Heart right ventricle (tissue), 16 donors: Measurements from ENCODE around the gene MBP. TPM values are rescaled to one million over a fixed set of nuclear protein-coding genes. Genes with fewer than 3 reads are reported as not detected.

Experiments
- ATAC-seq, 8 donors: fragments of 200-7000 bp; cut with Tn5 transposase; one replicate each; pipeline ENCODE4 v1.9.1; 2020; ENCODE audit warnings: mild to moderate bottlenecking in 8 of 8, moderate library complexity in 8 of 8, moderate number of reproducible peaks in 1 of 8
- DNase-seq, 2 donors: peaks; one replicate each; pipeline ENCODE4 v3.0.0-alpha.2; 2020
- H3K27ac ChIP-seq, 10 donors: fragments of 200-600 bp; sonication (generic) in 2 of 10; one replicate each; pipeline versions ENCODE4 v1.5.0 to v1.8.0; 2020 to 2022; ENCODE audit warnings: mild to moderate bottlenecking in 3 of 10
- H3K27me3 ChIP-seq, 7 donors: fragments of 200-600 bp; one replicate each; pipeline ENCODE4 v1.8.0; 2021 to 2022; ENCODE audit warnings: mild to moderate bottlenecking in 2 of 7
- H3K36me3 ChIP-seq, 9 donors: fragments of 200-600 bp; sonication (generic) in 1 of 9; one replicate each; pipeline versions ENCODE4 v1.5.0 to v1.8.0; 2020 to 2022; ENCODE audit warnings: mild to moderate bottlenecking in 2 of 9
- H3K4me1 ChIP-seq, 9 donors: fragments of 200-600 bp; sonication (generic) in 1 of 9; one replicate each; pipeline versions ENCODE4 v1.5.0 to v1.8.0; 2020 to 2022; ENCODE audit warnings: mild to moderate bottlenecking in 4 of 9
- H3K4me3 ChIP-seq, 10 donors: fragments of 200-600 bp; sonication (generic) in 2 of 10; one replicate each; pipeline versions ENCODE4 v1.5.0 to v1.8.0; 2020 to 2022; ENCODE audit warnings: mild to moderate bottlenecking in 7 of 10, moderate library complexity in 2 of 10
- H3K9me3 ChIP-seq, 11 donors: fragments of 200-600 bp in 10 of 11; sonication (generic) in 2 of 11; one replicate each; pipeline versions ENCODE4 v1.5.0 to v1.8.0; 2013 to 2022; ENCODE audit warnings: mild to moderate bottlenecking in 2 of 11, control low read depth in 1 of 11, moderate library complexity in 1 of 11
- WGBS, 2 donors: extraction: QIAGEN DNeasy Blood & Tissue Kit; methylation state at CpG; one replicate each; pipeline ENCODE4 v1.1.7; 2013; ENCODE audit warnings: inconsistent platforms in 1 of 2; 5-methylcytosine and 5-hydroxymethylcytosine counted together
- intact Hi-C, 10 donors: fragments of 100-400 bp; cut with DNase I; formaldehyde crosslinking; loops; one replicate each; pipeline versions ENCODE4 v1.11.1 to v1.14.2; 2022
- polyA plus RNA-seq, 2 donors: library from polyadenylated mRNA; stranded (reverse); fragments of 200-250 nt; gene quantifications; one replicate each; pipeline ENCODE4 v1.2.3, GENCODE V29; 2013
- total RNA-seq, 10 donors: library from RNA; stranded (reverse); fragmentation: NEBNext Ultra II Directional in 3 of 10; extraction: Animal tissue kit (Norgen Biotek cat#: 25700) in 3 of 10; gene quantifications; one replicate each; pipeline versions ENCODE4 v1.2.1 to v1.2.4, GENCODE V29; 2021 to 2023
- TF ChIP-seq, protein P1 (sequence below), 9 donors: fragments of 200-600 bp; sonication (generic) in 2 of 9; IDR thresholded peaks; one replicate each; pipeline versions ENCODE4 v1.5.0 to v1.8.0; 2021 to 2022; ENCODE audit warnings: antibody characterized with exemption in 9 of 9, mild to moderate bottlenecking in 5 of 9, moderate library complexity in 1 of 9
- donor health status: Arrhythmogenic right ventricular cardiomyopathy.
- donor health status: ischemic (EF 13 %, LVEDD 7.1; RV severe dilation, severe dysfunction).
- donor health status: healthy with polysubstance abuse.
- donor health status: DM: no; HTN: yes; CAD: no.
- donor health status: DM: no; HTN: no; CAD: no.
- donor health status: ischemic (EF 25% LVEDD 6.9; RV normal size, moderate dysfunction).
- donor health status: ischemic (EF 25% LVEDD 5.7; RV mildly dilated, moderate dysfunction).
- donor health status: healthy.
- donor health status: DM: yes; HTN: yes; CAD: no.
- donor health status: Ischemic cardiomyopathy.
- donor health status: ischemic (EF 35%, LVEDD 5.7; RV mildly dilated, moderate dysfunction).
- donor health status: nonischemic (EF 11% LVEDD 7.7; RV severe dilation, severe dysfunction).
- donor health status: DM: yes; HTN: yes; CAD: no.
- donor health status: PGD.
- donor health status: ischemic (EF 29% LVEDD 5.4; RV normal size, mild dysfunction).
- donor health status: nonischemic (EF 23%, LVEDD 6.1; RV moderate dilation, normal function).

Gene MBP
- total and polyA plus RNA-seq, 12 donors: 3.0 to 70.8 (median 43.9) TPM

DNA sequence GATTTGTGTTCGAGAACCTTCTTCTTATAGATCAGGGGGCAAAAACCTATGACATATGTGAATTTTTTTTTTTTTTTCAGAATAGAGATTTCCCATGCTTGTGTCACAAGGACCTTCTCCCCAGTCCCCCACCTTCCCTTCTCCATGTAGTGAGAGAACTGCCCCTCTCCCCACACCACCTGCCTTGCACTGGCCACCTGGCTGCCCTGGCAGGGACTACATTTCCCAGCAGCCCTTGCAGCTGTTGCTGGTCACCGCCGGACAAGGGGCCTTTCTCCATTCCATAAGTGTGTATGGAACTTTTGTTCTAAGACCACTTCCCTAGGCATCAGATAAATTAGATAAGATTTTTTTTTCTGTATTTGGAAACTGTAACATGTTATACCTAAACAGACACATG is 22.2 kb downstream of the MBP start:
- peaks cover 26 to 95% (median 59%) of the 10 kb centered on the region in 9 donors for H3K4me1 ChIP-seq
- DNase-seq (no peak), ATAC-seq (no peak)
- TF ChIP-seq, protein P1, sequence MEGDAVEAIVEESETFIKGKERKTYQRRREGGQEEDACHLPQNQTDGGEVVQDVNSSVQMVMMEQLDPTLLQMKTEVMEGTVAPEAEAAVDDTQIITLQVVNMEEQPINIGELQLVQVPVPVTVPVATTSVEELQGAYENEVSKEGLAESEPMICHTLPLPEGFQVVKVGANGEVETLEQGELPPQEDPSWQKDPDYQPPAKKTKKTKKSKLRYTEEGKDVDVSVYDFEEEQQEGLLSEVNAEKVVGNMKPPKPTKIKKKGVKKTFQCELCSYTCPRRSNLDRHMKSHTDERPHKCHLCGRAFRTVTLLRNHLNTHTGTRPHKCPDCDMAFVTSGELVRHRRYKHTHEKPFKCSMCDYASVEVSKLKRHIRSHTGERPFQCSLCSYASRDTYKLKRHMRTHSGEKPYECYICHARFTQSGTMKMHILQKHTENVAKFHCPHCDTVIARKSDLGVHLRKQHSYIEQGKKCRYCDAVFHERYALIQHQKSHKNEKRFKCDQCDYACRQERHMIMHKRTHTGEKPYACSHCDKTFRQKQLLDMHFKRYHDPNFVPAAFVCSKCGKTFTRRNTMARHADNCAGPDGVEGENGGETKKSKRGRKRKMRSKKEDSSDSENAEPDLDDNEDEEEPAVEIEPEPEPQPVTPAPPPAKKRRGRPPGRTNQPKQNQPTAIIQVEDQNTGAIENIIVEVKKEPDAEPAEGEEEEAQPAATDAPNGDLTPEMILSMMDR (IDR thresholded peaks at IDR 0.05): no peak
- WGBS, 2 donors: 70 to 80% methylated on average over 3 of the region's 3 CpGs
- peak overlapping the region in 2 of 10 donors; percentile 1 to 89 for H3K27ac ChIP-seq
- H3K4me3 ChIP-seq: no peak overlapping the region
- intact Hi-C loops: no loop called here
- H3K36me3 ChIP-seq: peaks cover 0 to 19% (median 0%) of the 10 kb centered on the region in 9 donors
- H3K27me3 ChIP-seq: no peaks in the 10 kb centered on the region
- H3K9me3 ChIP-seq: no peaks in the 10 kb centered on the region

DNA sequence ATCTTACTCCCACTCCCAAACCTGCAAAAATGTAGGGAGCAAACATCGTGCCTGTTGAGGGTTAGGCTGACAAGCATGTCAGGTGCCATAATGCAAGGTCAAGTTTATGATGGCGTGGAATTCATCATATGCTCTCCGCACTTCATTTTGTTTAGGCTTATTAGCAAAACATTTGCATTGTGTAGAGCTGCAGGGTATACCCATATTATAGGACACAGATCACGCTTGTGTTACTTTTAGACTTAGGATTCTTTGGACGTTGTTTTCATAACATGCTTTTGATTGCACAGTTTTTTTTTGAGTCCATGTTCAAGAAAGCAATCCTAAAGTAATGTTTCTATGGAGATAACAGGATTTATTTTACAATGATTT is 22.9 kb downstream of the MBP start:
- peak overlapping the region in 4 of 10 donors; percentile 49 to 93 (median 79) for H3K27ac ChIP-seq
- TF ChIP-seq, protein P1 (IDR thresholded peaks at IDR 0.05): no peak
- WGBS, 2 donors: 84 to 85% methylated on average over 5 of the region's 5 CpGs
- H3K36me3 ChIP-seq: peaks cover 0 to 19% (median 0%) of the 10 kb centered on the region in 9 donors
- ATAC-seq (no peak), DNase-seq (no peak)
- no peak overlapping the region for H3K4me3 ChIP-seq
- H3K27me3 ChIP-seq: no peaks in the 10 kb centered on the region
- intact Hi-C loops: loop anchor here in 1 of 10 donors (5.0 kb wide), 1 partner anchor 37 kb away; no protein-coding TSS in a partner anchor
- H3K9me3 ChIP-seq: no peaks in the 10 kb centered on the region
- peaks cover 18 to 95% (median 52%) of the 10 kb centered on the region in 9 donors for H3K4me1 ChIP-seq

DNA sequence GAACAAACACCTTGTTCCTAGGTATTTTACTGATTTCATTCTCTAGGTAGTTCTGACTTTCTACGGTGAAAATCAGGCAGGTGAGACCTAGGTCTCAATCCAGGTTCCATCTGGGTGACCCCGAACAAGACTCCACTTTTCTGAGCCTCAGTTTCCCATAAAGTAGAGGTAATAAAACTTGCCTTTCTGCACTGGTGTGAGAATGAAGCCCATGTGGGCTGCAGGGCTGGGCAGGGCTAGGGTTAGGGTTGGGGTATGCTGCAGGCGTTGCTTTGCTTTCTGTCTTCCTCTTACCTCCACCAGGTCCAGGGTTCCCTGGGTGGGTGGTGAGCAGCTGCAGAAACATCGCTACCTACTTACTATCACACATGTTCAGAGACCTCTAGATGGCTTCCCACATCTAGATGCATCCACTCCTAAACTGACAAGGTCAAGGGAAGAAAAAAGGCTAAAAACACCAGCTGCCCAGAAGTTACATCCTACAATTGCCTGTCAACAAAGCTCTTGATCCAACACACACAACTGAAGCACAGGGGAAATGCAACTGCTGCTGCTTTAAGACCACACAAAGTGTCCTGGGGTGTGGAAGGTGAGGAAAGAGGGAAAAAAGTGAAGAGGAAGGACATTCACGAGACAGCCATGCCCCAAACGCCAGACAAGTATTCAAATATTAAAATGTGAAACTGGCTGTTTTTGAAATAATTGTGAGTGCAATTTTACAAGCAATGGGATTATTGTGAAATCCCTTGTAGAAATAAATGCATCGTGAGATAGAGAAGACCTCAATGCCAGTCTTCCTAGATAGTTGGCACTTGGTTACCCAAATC is 23.5 kb downstream of the MBP start:
- ATAC-seq (no peak), DNase-seq (no peak)
- WGBS, 2 donors: 71 to 78% methylated on average over 7 of the region's 7 CpGs
- peak overlapping the region in 9 of 10 donors; percentile 24 to 93 (median 79) for H3K27ac ChIP-seq
- intact Hi-C loops: loop anchor here in 1 of 10 donors (5.0 kb wide), 1 partner anchor 37 kb away; no protein-coding TSS in a partner anchor
- H3K27me3 ChIP-seq: peaks cover 0 to under 1% (median 0%) of the 10 kb centered on the region in 7 donors
- H3K9me3 ChIP-seq: no peaks in the 10 kb centered on the region
- peaks cover 0 to 22% (median 0%) of the 10 kb centered on the region in 9 donors for H3K36me3 ChIP-seq
- TF ChIP-seq, protein P1 (IDR thresholded peaks at IDR 0.05): no peak
- peak overlapping the region in 2 of 10 donors; percentile 23 to 36 for H3K4me3 ChIP-seq
- H3K4me1 ChIP-seq: peaks cover 16 to 95% (median 49%) of the 10 kb centered on the region in 9 donors

DNA sequence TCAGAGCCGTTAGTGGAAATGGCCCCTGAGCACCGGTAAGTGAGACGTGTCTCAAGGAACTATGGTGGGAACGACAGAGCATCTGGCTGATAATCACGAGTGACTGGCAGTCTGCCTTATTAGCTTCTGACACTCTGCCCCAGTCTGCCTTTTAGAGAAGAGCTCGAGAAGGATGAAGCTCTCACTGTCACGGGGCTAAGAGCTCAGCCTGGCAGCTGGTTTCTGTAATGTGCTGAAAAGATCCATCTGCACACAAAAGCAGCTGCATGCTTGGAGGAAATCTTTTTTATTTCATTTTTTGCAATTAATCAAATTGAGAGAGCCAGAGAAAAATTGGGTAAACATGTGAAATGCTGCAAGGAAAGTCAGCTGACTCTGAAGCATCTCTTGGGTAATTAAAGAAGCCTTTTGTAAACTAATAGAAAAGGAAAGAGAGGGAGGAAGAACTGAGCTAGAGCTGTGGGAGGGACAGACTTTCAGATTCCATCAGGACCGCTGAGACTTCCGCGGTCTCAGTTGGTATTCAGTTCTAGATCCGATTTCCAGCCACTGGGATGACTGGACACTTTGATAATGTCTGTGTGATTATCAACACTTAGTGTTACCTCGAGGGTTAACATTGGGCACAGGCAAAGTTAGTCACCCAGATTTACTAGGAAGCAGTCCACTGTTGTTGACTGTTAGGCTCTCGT is 24.4 kb downstream of the MBP start:
- ATAC-seq: peak; percentile 51 to 82 (median 68)
- Histone ChIP-seq H3K4me3 (peak overlapping the region in 5 of 10 donors; percentile 19 to 36 (median 23)), H3K27ac (peak overlapping the region; percentile 24 to 93 (median 78)), H3K36me3 (peaks cover 0 to 26% (median 0%) of the 10 kb centered on the region in 9 donors), H3K27me3 (peaks cover 0 to 5% (median 0%) of the 10 kb centered on the region in 7 donors), H3K9me3 (no peaks in the 10 kb centered on the region), H3K4me1 (peaks cover 9 to 95% (median 49%) of the 10 kb centered on the region in 9 donors)
- 13 to 14% methylated on average over 13 of the region's 13 CpGs for whole genome bisulfite sequencing, 2 donors
- intact Hi-C loops: loop anchor here in 1 of 10 donors (5.0 kb wide), 1 partner anchor 36 kb away; no protein-coding TSS in a partner anchor
- DNase-seq: no peak
- TF ChIP-seq, protein P1 (IDR thresholded peaks at IDR 0.05): no peak
